Kasumi-1 (cell line): Measurements from ENCODE around the gene PCGF5.
A peak's percentile ranks its signal among the peaks of the same experiment; 100 is the strongest.
"Not testable (repeated sequence)": the region's sequence is repeated elsewhere in the genome, so short reads cannot be mapped to it uniquely, and the experiment has no call there.

Experiments used
- DNase-seq, 2 experiments: peaks; one replicate each; lab custom pipeline; 2025; lab: John Stamatoyannopoulos, UW

PCGF5 gene

GRCh38 chr10:91220194-91220953 is at the start of gene PCGF5:
TSS of gene PCGF5 (plus strand) at chr10:91220663. CDS start at chr10:91222872, 2,209 bp downstream.
- peak; percentile 87 to 88 for DNase-seq

GRCh38 chr10:91171485-91171884 is 49.0 kb upstream of the PCGF5 start:
- no peak for DNase-seq

- no peak for DNase-seq
Measured at GRCh38 chr10:91172348-91172747, 48.1 kb upstream of the PCGF5 start.

GRCh38 chr10:91185239-91185875 is 35.1 kb upstream of the PCGF5 start:
- DNase-seq: no peak

GRCh38 chr10:91187156-91187555 is 33.3 kb upstream of the PCGF5 start:
- DNase-seq: no peak

- DNase-seq: not testable (repeated sequence)
Measured at GRCh38 chr10:91188010-91188409, 32.5 kb upstream of the PCGF5 start.

DNA sequence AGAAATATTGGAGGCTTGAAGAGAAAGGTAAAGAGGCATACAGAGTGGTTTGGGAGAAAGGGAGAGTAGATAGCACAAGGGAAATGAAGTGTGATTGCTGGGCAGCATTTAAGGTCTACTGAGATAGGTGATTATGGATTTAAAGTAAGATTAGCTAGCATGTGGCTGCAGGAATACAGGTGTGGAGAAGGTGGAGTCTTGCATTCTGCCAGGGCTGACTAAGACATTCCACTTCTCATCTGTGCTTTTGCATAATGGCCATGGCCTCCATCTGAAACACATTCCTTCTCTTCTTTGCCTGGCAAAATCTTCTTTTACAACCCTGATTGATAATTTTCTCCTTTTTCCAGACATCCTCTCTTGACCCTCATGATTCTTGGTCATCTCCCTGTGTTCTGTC is 31.6 kb upstream of the PCGF5 start:
- no peak for DNase-seq

GRCh38 chr10:91190388-91190870 is 30.0 kb upstream of the PCGF5 start:
- no peak for DNase-seq

GRCh38 chr10:91190876-91191583 is 29.4 kb upstream of the PCGF5 start:
- DNase-seq: no peak

DNA sequence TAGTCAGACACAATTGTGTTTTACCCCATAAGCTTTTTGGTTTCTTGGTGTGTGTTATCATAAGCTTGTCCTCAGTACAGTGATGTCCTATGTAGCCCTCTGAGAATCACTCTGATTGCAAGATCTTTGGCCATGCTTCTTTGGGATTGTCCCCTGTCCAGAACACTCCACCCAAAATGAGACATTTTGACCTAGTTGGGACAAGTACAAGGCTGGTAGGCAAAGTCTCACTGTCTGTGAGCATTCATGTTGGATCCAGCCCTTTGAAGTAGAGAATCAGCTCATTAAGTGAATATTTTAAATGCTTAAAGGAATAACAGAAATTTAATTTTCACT is 28.9 kb upstream of the PCGF5 start:
- DNase-seq: no peak

- peak; percentile 18 to 22 for DNase-seq
Measured at GRCh38 chr10:91194497-91195179, 25.8 kb upstream of the PCGF5 start.

GRCh38 chr10:91196268-91197048 is 24.0 kb upstream of the PCGF5 start:
- DNase-seq: no peak

- DNase-seq: no peak
Measured at GRCh38 chr10:91197127-91197526, 23.3 kb upstream of the PCGF5 start.

DNA sequence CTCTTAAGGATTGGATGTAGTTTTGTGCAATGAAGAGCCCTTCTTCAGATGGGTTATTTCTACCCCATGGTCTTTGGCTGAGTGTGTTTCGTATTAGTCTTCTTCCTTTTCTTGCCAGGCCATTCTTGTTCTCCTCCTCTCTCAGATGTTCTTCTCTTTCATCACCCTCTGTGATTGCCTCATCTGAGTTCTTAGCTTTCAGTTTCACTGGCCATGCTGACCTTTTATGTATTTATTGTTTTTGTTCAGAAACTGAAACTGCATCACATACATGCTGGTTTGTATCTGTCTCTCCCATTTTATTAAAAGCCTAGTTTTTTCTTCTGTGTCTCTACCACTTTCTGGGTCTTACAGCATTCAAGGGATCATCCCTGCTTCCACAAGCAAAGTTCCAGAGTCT is 21.7 kb upstream of the PCGF5 start:
- DNase-seq: no peak

DNA sequence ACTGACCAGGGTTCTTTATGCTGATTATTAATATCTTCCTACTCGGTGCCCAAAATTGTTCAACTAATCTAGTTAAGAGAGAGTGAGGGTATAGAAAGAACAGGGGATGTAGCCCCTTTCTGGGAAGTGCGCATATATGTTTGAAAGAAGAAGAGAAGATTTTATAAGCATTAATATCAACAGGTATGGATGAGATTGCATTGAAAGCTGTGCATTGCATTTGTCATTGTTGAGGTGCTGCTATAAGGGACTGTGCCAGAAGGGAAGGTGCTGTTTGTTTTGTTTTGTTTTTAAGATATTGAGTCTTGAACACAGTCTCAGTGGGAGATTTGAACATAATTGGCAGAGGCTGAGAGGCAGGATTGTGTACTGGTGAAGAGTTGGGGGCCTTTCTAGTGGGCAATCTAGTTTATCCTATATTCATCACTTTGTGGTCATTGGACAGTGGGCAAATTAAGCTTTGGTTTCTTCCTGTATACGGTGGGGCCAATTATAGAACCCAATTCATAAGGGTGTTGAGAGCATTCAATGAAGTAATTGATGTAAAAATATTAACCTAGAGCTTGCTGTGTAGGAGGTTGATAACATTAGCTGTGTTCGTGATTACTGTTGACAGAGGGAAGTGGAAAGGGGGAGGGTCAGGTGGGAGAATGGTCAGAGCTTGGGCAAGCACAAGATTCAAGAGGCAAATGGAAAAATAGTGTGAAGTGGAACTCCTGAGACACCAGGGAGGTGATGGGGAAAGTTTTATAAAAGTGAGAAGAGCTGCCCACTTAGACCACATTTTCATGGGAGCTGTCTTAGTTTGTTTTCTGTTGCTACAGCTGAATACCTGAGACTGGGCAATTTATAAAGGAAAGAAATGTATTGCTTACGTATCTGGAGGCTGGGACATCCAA is 19.9 kb upstream of the PCGF5 start:
- DNase-seq: no peak

GRCh38 chr10:91201213-91201996 is 19.1 kb upstream of the PCGF5 start:
- no peak for DNase-seq

- peak; percentile 18 to 40 for DNase-seq
Measured at GRCh38 chr10:91206427-91206826, 14.0 kb upstream of the PCGF5 start.

GRCh38 chr10:91206837-91207474 is 13.5 kb upstream of the PCGF5 start:
- DNase-seq: no peak

DNA sequence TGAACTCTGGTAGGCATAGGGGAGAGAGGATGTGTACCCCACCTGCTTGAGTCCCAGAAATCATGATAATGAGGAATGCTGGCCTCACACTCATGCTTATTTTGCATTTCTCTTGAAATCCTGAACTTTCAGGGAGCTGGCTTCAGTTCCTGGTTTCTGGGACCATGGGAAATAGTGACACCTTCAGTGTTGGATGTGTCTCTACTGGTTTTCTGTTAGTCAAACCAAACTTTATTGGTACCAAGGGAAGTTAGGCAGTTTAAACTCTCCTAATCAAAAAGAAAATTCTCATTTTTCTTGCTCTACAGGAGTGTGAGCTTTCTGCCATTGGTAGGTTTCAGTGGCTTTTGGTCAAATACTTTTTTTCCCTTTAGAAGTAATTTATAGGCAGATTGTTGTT is 11.8 kb upstream of the PCGF5 start:
- DNase-seq: no peak
